GM12878 (cell line): Measurements from ENCODE around the gene DPM1. TPM values are rescaled to one million over a fixed set of nuclear protein-coding genes. Genes with fewer than 3 reads are reported as not detected.

Experiments used
- ATAC-seq: fragments of 200-7000 bp; cut with Tn5 transposase; 3 replicates; pipeline ENCODE4 v1.9.1; 2020; ENCODE audit warnings: mild to moderate bottlenecking, moderate library complexity
- BruUV-seq: library from RNA; stranded (reverse); fragments of 400-500 nt; replicated peaks from 2 replicates; lab custom pipeline; 2021; lab: Mats Ljungman, UMichigan
- CTCF ChIA-PET: fragments of 300-600 bp; sonication (Branson Sonifier 250); formaldehyde crosslinking; extraction: SDS; loops from one replicate; lab custom pipeline; 2021; ENCODE audit warnings: inconsistent platforms; lab: Yijun Ruan, JAX
- POLR2A ChIA-PET: fragments of 350-600 bp; formaldehyde crosslinking; extraction: SDS; loops from one replicate; lab custom pipeline; 2021; ENCODE audit warnings: inconsistent platforms; lab: Charles Lee
- RAD21 ChIA-PET: fragments of 300-600 bp; sonication (Branson Sonifier 250); formaldehyde crosslinking; loops from one replicate; lab custom pipeline; 2023; ENCODE audit warnings: antibody characterized with exemption; ENCODE audit not compliant: unreplicated experiment; lab: Charles Lee
- SMC1A ChIA-PET: fragments of 300-600 bp; sonication (Branson Sonifier 250); formaldehyde crosslinking; loops from one replicate; lab custom pipeline; 2023; ENCODE audit not compliant: unreplicated experiment, uncharacterized antibody; lab: Charles Lee
- DNase-seq: peaks from one replicate; pipeline ENCODE4 v3.0.0-alpha.2; 2011; ENCODE audit warnings: low read depth, low spot score
- FAIRE-seq: peaks from 3 replicates; lab custom pipeline; 2011; peaks lifted over from hg19 to GRCh38; lab: Jason Lieb, UNC
- H2AFZ ChIP-seq: 2 replicates; pipeline ENCODE4 v1.6.0; 2011; ENCODE audit warnings: low read depth, low read length, control low read depth; ENCODE audit not compliant: control insufficient read depth
- H3K27ac ChIP-seq: 2 replicates; pipeline ENCODE4 v1.5.1; 2011; ENCODE audit warnings: control low read depth; ENCODE audit not compliant: control insufficient read depth, insufficient read depth
- H3K27me3 ChIP-seq, 2 experiments: replicated peaks in 1 of 2; 2 replicates each; pipeline versions ENCODE4 v1.6.0 to v1.6.1; 2011; ENCODE audit warnings: low read length in 1 of 2; ENCODE audit not compliant: control insufficient read depth in 2 of 2, insufficient read depth in 2 of 2
- H3K36me3 ChIP-seq, 2 experiments: 2 replicates each; pipeline ENCODE4 v1.5.1; 2011; ENCODE audit warnings: low read length in 1 of 2; ENCODE audit not compliant: control insufficient read depth in 2 of 2, insufficient read depth in 2 of 2
- H3K4me1 ChIP-seq: 2 replicates; pipeline ENCODE4 v1.6.1; 2011; ENCODE audit warnings: mild to moderate bottlenecking, low read length, moderate library complexity, mixed read lengths; ENCODE audit not compliant: control insufficient read depth, insufficient read depth
- H3K4me2 ChIP-seq: 2 replicates; pipeline ENCODE4 v1.6.0; 2011; ENCODE audit warnings: control low read depth; ENCODE audit not compliant: control insufficient read depth, insufficient read depth
- H3K4me3 ChIP-seq: fragments of 200-600 bp; sonication (generic); 2 replicates; pipeline ENCODE4 v1.5.1; 2016
- H3K79me2 ChIP-seq: 2 replicates; pipeline ENCODE4 v1.6.0; 2011; ENCODE audit warnings: low read length; ENCODE audit not compliant: control insufficient read depth, insufficient read depth
- H3K9ac ChIP-seq: 2 replicates; pipeline ENCODE4 v1.8.0; 2011; ENCODE audit warnings: low read length, control low read depth, mixed read lengths; ENCODE audit not compliant: control insufficient read depth, insufficient read depth
- H3K9me3 ChIP-seq: replicated peaks from 3 replicates; pipeline ENCODE4 v1.5.1; 2011; ENCODE audit warnings: mild to moderate bottlenecking, low read length; ENCODE audit not compliant: control insufficient read depth, insufficient read depth
- H4K20me1 ChIP-seq: 2 replicates; pipeline ENCODE4 v1.6.0; 2011; ENCODE audit not compliant: control insufficient read depth, insufficient read depth
- WGBS: methylation state at CpG from one replicate; pipeline ENCODE4 v1.1.6; 2016; ENCODE audit warnings: low lambda C conversion rate; ENCODE audit not compliant: insufficient replicate concordance, insufficient coverage; ENCODE audit errors: missing lambda C conversion rate; 5-methylcytosine and 5-hydroxymethylcytosine counted together
- in situ Hi-C: fragments of 300-500 bp; cut with MboI; formaldehyde crosslinking; loops from 9 replicates; pipeline ENCODE4 v1.14.3; 2018; ENCODE audit warnings: mixed read lengths
- intact Hi-C: fragments of 100-400 bp; cut with micrococcal nuclease; formaldehyde crosslinking; loops from one replicate; pipeline ENCODE4 v1.14.2; 2022; ENCODE audit not compliant: unreplicated experiment
- polyA plus RNA-seq, 11 experiments: library from polyadenylated mRNA; depleted of rRNA in 4 of 11; unstranded in 6 of 11; stranded (reverse) in 5 of 11; fragments of >200 nt; fragmentation: Nextera tagmentation in 4 of 11; fragmentation: Illumina TruSeq in 1 of 11; extraction: Ambion mirVana in 4 of 11; extraction: Trizol in 1 of 11; gene quantifications; 1 replicate in 1 of 11; 2 replicates in 10 of 11; pipeline versions ENCODE4 v1.2.1 to v1.2.3, GENCODE V29; 2011 to 2016; ENCODE audit warnings: inconsistent platforms in 2 of 11, missing spikeins in 2 of 11, low read depth in 1 of 11
- total RNA-seq, 4 experiments: library from RNA; depleted of rRNA in 3 of 4; stranded (reverse); fragments of >200 nt in 3 of 4; fragmentation: Illumina TruSeq in 1 of 4; extraction: Trizol in 1 of 4; gene quantifications; 2 replicates each; pipeline versions ENCODE4 v1.2.1 to v1.2.3, GENCODE V29; 2013 to 2021
- TF ChIP-seq, protein P1 (sequence below): fragments of 450-650 bp; IDR thresholded peaks from 2 replicates; pipeline ENCODE4 v1.6.1; 2016; ENCODE audit warnings: mild to moderate bottlenecking
- TF ChIP-seq, protein P2 (sequence below): fragments of 450-650 bp; IDR thresholded peaks from 2 replicates; pipeline ENCODE4 v1.6.1; 2017; ENCODE audit warnings: mild to moderate bottlenecking, low read depth, inconsistent platforms; ENCODE audit not compliant: poor library complexity, severe bottlenecking

Gene DPM1
- total and polyA plus RNA-seq, 10 of the 15 experiments (the other 5 are each of a cell fraction or from before 2014, with no cell fraction given) = 53.3 to 167 (median 108) TPM

DNA sequence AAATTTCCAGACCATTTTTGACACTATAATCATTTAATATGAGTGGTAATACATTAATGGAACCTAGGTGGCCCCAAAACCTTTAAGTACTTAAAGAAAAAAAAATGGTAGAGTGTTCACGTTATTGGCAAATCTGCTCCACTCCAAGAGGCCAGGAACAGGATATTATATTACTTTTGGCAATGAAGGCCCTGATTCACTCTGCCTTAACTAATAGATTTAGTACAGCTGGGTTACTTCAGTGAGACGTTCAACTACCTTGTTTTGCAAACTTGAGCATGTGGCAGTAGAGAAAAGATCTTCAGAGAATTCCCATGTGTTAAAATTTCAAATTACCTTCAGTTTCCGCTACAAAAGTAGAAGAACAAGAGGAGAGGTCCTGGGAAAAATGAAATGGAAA is 39.9 kb downstream of the DPM1 start:
- peaks cover 5% of the 10 kb centered on the region for H4K20me1 ChIP-seq

More for the DNA sequence above, 39.9 kb downstream of the DPM1 start:
- 0 out of 2 replicates have a peak overlapping the region, but pooled peaks have one; percentile 24 for H3K27ac ChIP-seq
- peaks cover 97% of the 10 kb centered on the region for H3K79me2 ChIP-seq
- ChIA-PET POLR2A (interaction anchor here (1.9 kb wide), 1 partner anchor 97 kb away, joined by 7 read pairs; no protein-coding TSS in a partner anchor), CTCF (interaction anchor here (1.6 to 3.4 kb wide), 3 partner anchors 11 to 124 kb away, joined by 4 to 29 read pairs (median 7); partner anchors contain the start of gene BCAS4), RAD21 (interaction anchor here (1.8 to 3.5 kb wide), 2 partner anchors 8 to 11 kb away, joined by 4 to 12 read pairs; no protein-coding TSS in a partner anchor), SMC1A (interaction anchor here (1.7 kb wide), 1 partner anchor 10 kb away, joined by 8 read pairs; no protein-coding TSS in a partner anchor)
- TSS peak; percentile 3 for BruUV-seq
- H3K36me3 ChIP-seq = peaks cover 5 to 29% of the 10 kb centered on the region in 2 experiments
- H3K4me1 ChIP-seq = peaks cover 47% of the 10 kb centered on the region
- ATAC-seq = no peak
- no peak for DNase-seq
- no peak overlapping the region for H3K9ac ChIP-seq
- no peak overlapping the region; the same call in 1 of the 2 replicates for H3K4me3 ChIP-seq
- H3K4me2 ChIP-seq = peak overlapping the region; percentile 62; the same call in 1 of the 2 replicates
- intact Hi-C loops (no loop called here), in situ Hi-C loops (no loop called here)
- H3K27me3 ChIP-seq = no peaks in the 10 kb centered on the region
- no peak overlapping the region for H2AFZ ChIP-seq
- no peak for FAIRE-seq
- WGBS = 49% methylated on average over 3 of the region's 3 CpGs
- no peaks in the 10 kb centered on the region for H3K9me3 ChIP-seq
- TF ChIP-seq, protein P1, sequence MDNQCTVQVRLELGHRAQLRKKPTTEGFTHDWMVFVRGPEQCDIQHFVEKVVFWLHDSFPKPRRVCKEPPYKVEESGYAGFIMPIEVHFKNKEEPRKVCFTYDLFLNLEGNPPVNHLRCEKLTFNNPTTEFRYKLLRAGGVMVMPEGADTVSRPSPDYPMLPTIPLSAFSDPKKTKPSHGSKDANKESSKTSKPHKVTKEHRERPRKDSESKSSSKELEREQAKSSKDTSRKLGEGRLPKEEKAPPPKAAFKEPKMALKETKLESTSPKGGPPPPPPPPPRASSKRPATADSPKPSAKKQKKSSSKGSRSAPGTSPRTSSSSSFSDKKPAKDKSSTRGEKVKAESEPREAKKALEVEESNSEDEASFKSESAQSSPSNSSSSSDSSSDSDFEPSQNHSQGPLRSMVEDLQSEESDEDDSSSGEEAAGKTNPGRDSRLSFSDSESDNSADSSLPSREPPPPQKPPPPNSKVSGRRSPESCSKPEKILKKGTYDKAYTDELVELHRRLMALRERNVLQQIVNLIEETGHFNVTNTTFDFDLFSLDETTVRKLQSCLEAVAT = no peak
- TF ChIP-seq, protein P2, sequence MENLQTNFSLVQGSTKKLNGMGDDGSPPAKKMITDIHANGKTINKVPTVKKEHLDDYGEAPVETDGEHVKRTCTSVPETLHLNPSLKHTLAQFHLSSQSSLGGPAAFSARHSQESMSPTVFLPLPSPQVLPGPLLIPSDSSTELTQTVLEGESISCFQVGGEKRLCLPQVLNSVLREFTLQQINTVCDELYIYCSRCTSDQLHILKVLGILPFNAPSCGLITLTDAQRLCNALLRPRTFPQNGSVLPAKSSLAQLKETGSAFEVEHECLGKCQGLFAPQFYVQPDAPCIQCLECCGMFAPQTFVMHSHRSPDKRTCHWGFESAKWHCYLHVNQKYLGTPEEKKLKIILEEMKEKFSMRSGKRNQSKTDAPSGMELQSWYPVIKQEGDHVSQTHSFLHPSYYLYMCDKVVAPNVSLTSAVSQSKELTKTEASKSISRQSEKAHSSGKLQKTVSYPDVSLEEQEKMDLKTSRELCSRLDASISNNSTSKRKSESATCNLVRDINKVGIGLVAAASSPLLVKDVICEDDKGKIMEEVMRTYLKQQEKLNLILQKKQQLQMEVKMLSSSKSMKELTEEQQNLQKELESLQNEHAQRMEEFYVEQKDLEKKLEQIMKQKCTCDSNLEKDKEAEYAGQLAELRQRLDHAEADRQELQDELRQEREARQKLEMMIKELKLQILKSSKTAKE = peak; percentile 9
